Tracheal epithelial cell (primary cell): ENCODE data around the gene SOCS6. TPM values are rescaled to one million over a fixed set of nuclear protein-coding genes. Genes with fewer than 3 reads are reported as not detected.

Source experiments
- total RNA-seq: library from RNA; depleted of rRNA; stranded (reverse); fragments of >200 nt; gene quantifications from 2 replicates; pipeline ENCODE4 v1.2.1, GENCODE V29; 2014

The SOCS6 gene, protein sequence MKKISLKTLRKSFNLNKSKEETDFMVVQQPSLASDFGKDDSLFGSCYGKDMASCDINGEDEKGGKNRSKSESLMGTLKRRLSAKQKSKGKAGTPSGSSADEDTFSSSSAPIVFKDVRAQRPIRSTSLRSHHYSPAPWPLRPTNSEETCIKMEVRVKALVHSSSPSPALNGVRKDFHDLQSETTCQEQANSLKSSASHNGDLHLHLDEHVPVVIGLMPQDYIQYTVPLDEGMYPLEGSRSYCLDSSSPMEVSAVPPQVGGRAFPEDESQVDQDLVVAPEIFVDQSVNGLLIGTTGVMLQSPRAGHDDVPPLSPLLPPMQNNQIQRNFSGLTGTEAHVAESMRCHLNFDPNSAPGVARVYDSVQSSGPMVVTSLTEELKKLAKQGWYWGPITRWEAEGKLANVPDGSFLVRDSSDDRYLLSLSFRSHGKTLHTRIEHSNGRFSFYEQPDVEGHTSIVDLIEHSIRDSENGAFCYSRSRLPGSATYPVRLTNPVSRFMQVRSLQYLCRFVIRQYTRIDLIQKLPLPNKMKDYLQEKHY
- 37.9 and 43.9 TPM in 2 replicates for total RNA-seq

DNA sequence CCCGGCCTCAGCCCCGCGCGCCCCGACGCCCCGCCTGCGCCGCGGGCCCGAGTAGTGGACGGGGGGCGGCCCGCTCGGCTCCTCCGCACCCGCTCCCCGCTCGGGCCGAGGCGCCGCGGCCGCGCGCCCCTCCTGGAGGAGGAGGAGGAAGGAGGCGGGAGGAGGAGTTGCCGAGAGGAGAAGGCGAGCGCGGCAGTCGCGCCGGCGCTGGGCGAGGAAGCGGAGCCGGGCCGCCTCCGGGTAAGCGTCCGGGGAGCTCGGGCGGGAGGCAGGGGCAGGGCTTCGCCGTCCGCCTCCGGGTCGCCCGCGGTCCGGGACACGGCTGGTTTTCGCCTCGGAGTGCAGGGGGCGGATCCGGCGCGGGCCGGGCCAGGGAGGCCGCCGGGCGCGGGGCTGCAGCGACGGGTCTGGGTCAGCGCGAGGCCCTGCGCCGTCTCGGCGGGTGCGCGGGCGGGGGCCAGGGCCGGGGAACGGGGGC, at the start of gene SOCS6:
TSS of gene SOCS6 (plus strand) at position 195 of the 478 bp plus-strand sequence. CDS start 35,624 bp downstream, outside the sequence.

Other genes starting within 250 kb of the SOCS6 start
- 29.6 and 34.9 TPM in 2 replicates for gene RTTN, start 83.4 kb upstream of the SOCS6 start, total RNA-seq